NB4 (cell line): ENCODE data around the gene SEMA6D.

Source experiments
- POLR2A ChIP-seq: IDR thresholded peaks from 2 replicates; pipeline ENCODE4 v1.6.1; 2011; ENCODE audit warnings: mild to moderate bottlenecking; ENCODE audit not compliant: insufficient read length; ENCODE audit errors: extremely low read depth
- TF ChIP-seq, protein P1 (sequence below): IDR thresholded peaks from one replicate; pipeline ENCODE4 v1.5.1; 2012; ENCODE audit warnings: low read depth, low read length

DNA sequence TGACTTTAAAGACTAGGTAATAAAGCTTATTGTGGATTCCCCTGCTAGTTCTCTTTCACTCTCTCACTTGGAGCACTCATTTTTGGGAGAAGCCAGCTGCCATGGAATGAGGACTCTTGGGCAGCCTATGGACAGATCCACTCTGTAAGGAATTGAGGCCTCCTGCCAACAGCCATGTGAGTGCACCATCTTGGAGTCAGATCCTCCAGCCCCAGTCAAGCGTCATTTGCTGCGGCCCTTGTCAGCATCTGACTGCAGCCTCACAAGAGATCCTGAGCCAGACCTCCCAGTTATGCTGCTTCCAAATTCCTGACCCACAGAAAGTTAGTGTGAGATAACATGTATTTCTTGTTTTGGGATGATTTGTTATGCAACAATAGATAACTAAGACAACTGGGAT, 101.9 kb downstream of the SEMA6D start:
- TF ChIP-seq, protein P1, sequence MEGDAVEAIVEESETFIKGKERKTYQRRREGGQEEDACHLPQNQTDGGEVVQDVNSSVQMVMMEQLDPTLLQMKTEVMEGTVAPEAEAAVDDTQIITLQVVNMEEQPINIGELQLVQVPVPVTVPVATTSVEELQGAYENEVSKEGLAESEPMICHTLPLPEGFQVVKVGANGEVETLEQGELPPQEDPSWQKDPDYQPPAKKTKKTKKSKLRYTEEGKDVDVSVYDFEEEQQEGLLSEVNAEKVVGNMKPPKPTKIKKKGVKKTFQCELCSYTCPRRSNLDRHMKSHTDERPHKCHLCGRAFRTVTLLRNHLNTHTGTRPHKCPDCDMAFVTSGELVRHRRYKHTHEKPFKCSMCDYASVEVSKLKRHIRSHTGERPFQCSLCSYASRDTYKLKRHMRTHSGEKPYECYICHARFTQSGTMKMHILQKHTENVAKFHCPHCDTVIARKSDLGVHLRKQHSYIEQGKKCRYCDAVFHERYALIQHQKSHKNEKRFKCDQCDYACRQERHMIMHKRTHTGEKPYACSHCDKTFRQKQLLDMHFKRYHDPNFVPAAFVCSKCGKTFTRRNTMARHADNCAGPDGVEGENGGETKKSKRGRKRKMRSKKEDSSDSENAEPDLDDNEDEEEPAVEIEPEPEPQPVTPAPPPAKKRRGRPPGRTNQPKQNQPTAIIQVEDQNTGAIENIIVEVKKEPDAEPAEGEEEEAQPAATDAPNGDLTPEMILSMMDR: no peak
- TF ChIP-seq POLR2A: no peak
